ENCODE results near the gene PPP1R3C. TPM values are rescaled to one million over a fixed set of nuclear protein-coding genes. Genes with fewer than 3 reads are reported as not detected.
A peak's percentile ranks its signal among the peaks of the same experiment; 100 is the strongest.

The PPP1R3C gene
- total and polyA plus RNA-seq, 11 donors, result 35.4 to 270 (median 140) TPM

GRCh38 chr10:91592266-91592975 is 40.5 kb downstream of the PPP1R3C start:
- TF ChIP-seq POLR2A (IDR thresholded peaks at IDR 0.05) (no peak), CTCF (IDR thresholded peaks at IDR 0.05) (no peak)
- no peaks in the 10 kb centered on the region for H3K27me3 ChIP-seq
- DNase-seq (no peak), ATAC-seq (peak in 3 of 4 donors; percentile 25 to 50 (median 26))
- no peak overlapping the region for H3K4me3 ChIP-seq
- peak overlapping the region; percentile 63 to 96 (median 88) for H3K27ac ChIP-seq
- peaks cover 3 to 85% (median 68%) of the 10 kb centered on the region in 12 donors for H3K4me1 ChIP-seq
- no peaks in the 10 kb centered on the region for H3K36me3 ChIP-seq
- WGBS, 4 donors, result 36 to 55% (median 41%) methylated on average over 8 of the region's 8 CpGs
- H3K9me3 ChIP-seq, result no peaks in the 10 kb centered on the region
- intact Hi-C loops (cut with DNase I), result loop anchor here in 4 of 10 donors (5.0 kb wide), 2 partner anchors 35 to 40 kb away; partner anchors contain the start of gene PPP1R3C (in 3 of the 4)

GRCh38 chr10:91591797-91592174 is 41.1 kb downstream of the PPP1R3C start:
- ATAC-seq, result no peak
- intact Hi-C loops (cut with DNase I), result loop anchor here in 5 of 10 donors (2.0 to 5.0 kb wide), 4 partner anchors 17 to 41 kb away; partner anchors contain the start of gene PPP1R3C (in 4 of the 5)
- TF ChIP-seq POLR2A (IDR thresholded peaks at IDR 0.05) (no peak), CTCF (IDR thresholded peaks at IDR 0.05) (no peak)
- no peaks in the 10 kb centered on the region for H3K9me3 ChIP-seq
- DNase-seq, result no peak
- no peaks in the 10 kb centered on the region for H3K36me3 ChIP-seq
- H3K4me1 ChIP-seq, result peaks cover 6 to 84% (median 68%) of the 10 kb centered on the region in 12 donors
- no peaks in the 10 kb centered on the region for H3K27me3 ChIP-seq
- no peak overlapping the region for H3K4me3 ChIP-seq
- 26 to 44% (median 38%) methylated on average over 7 of the region's 7 CpGs for WGBS, 4 donors
- H3K27ac ChIP-seq, result peak overlapping the region; percentile 63 to 96 (median 88)

GRCh38 chr10:91590904-91591796 is 41.7 kb downstream of the PPP1R3C start:
- Histone ChIP-seq H3K4me3 (no peak overlapping the region), H3K4me1 (peaks cover 6 to 80% (median 64%) of the 10 kb centered on the region in 12 donors), H3K36me3 (no peaks in the 10 kb centered on the region), H3K27me3 (no peaks in the 10 kb centered on the region), H3K27ac (peak overlapping the region; percentile 63 to 96 (median 88)), H3K9me3 (no peaks in the 10 kb centered on the region)
- ATAC-seq (peak; percentile 46 to 66 (median 54)), DNase-seq (peak in 4 of 5 donors; percentile 64 to 83 (median 68))
- TF ChIP-seq POLR2A (IDR thresholded peaks at IDR 0.05) (no peak), CTCF (IDR thresholded peaks at IDR 0.05) (no peak)
- intact Hi-C loops (cut with DNase I), result loop anchor here in 5 of 10 donors (2.0 to 5.0 kb wide), 4 partner anchors 18 to 42 kb away; partner anchors contain the start of gene PPP1R3C (in 4 of the 5)
- WGBS, 4 donors, result 29 to 42% (median 36%) methylated on average over 10 of the region's 10 CpGs
